Measurements from ENCODE around the gene ZNF212.
"Not testable (repeated sequence)": the region's sequence is repeated elsewhere in the genome, so short reads cannot be mapped to it uniquely, and the experiment has no call there.

- not testable (repeated sequence) for TF ChIP-seq CTCF (conservative IDR thresholded peaks at IDR 0.05 in 1 of 2, IDR thresholded peaks at IDR 0.05 in 1 of 2; ENCODE audit: low read depth in 1 of 2, low read length in 2 of 2); EZH2 (IDR thresholded peaks at IDR 0.05; ENCODE audit: low read length, missing control alignments)
Observed at GRCh38 chr7:149274424-149274823, 35.0 kb downstream of the ZNF212 start.

Measured in fibroblast of lung (primary cell).